ENCODE data around the gene MCTP1. TPM values are rescaled to one million over a fixed set of nuclear protein-coding genes. Genes with fewer than 3 reads are reported as not detected.

Gene MCTP1
- total and polyA plus RNA-seq, 2 donors from 2014 or later: 1.4 to 19.3 TPM

DNA sequence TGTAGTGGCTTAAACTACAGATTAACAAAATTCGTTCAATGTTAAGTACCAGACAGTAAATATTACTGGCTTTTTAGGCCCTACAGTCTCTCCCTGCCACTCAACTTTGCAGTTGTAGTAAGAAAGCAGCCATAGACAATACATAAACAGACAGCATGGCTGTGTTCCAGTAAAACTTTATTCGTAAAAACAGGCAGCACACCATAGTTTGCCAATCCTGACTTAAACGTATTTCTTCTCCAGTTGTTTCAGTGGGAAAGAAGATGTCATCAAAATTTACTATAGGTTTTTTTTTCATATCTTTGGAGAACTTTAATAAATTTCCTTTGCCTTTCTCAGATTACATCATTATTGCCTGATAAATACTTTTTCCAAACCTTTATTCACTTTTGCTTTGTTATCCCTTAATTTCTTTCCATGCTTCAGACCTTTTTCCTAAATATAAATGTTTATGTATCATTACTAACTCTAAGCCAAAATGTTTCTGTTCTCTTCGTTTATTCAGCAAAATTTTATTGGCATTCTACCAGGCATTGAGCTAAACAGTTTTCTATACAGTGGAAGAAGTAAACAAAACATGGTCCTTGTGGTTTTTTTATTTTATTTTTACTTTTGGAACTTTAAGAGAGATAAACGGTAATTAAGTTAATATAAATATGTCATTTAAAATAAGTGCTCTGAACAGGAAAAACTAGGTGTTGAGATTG lies 601.9 kb downstream of the MCTP1 start:
- no peak overlapping the region for H3K4me3 ChIP-seq (ENCODE audit: low read length in 3 of 3)
- DNase-seq (no peak), FAIRE-seq (no peak)
- no peaks in the 10 kb centered on the region for H3K36me3 ChIP-seq (ENCODE audit: control insufficient read depth in 2 of 3, insufficient read depth in 3 of 3, low read length in 3 of 3)
- H3K9me3 ChIP-seq (ENCODE audit: control insufficient read depth in 2 of 3, insufficient read depth in 1 of 3, low read length in 3 of 3): no peaks in the 10 kb centered on the region
- H3K27ac ChIP-seq (ENCODE audit: low read depth in 2 of 2, low read length in 2 of 2): no peak overlapping the region
- H3K27me3 ChIP-seq (ENCODE audit: control insufficient read depth, insufficient read depth, low read length): no peaks in the 10 kb centered on the region
- intact Hi-C loops (cut with DNase I): no loop called here
- no peak overlapping the region for H3K9ac ChIP-seq (ENCODE audit: low read length in 3 of 3)
- no peaks in the 10 kb centered on the region for H3K4me1 ChIP-seq (ENCODE audit: control insufficient read depth in 2 of 3, insufficient read depth in 2 of 3, low read depth in 1 of 3, low read length in 3 of 3)
- no peak for TF ChIP-seq CTCF (IDR thresholded peaks at IDR 0.05; ENCODE audit: borderline replicate concordance, extremely low read depth, insufficient read depth)

- no peak overlapping the region for H3K9ac ChIP-seq (ENCODE audit: low read length in 3 of 3)
- H3K9me3 ChIP-seq (ENCODE audit: control insufficient read depth in 2 of 3, insufficient read depth in 1 of 3, low read length in 3 of 3): no peaks in the 10 kb centered on the region
- DNase-seq (no peak), FAIRE-seq (no peak)
- intact Hi-C loops (cut with DNase I): no loop called here
- TF ChIP-seq CTCF (IDR thresholded peaks at IDR 0.05; ENCODE audit: borderline replicate concordance, extremely low read depth, insufficient read depth): no peak
- peaks cover 0 to 6% (median 0%) of the 10 kb centered on the region in 3 donors for H3K36me3 ChIP-seq (ENCODE audit: control insufficient read depth in 2 of 3, insufficient read depth in 3 of 3, low read length in 3 of 3)
- H3K4me1 ChIP-seq (ENCODE audit: control insufficient read depth in 2 of 3, insufficient read depth in 2 of 3, low read depth in 1 of 3, low read length in 3 of 3): no peaks in the 10 kb centered on the region
- no peak overlapping the region for H3K4me3 ChIP-seq (ENCODE audit: low read length in 3 of 3)
- H3K27me3 ChIP-seq (ENCODE audit: control insufficient read depth, insufficient read depth, low read length): no peaks in the 10 kb centered on the region
- no peak overlapping the region for H3K27ac ChIP-seq (ENCODE audit: low read depth in 2 of 2, low read length in 2 of 2)
These were observed 608.8 kb downstream of the MCTP1 start for GRCh38 chr5:94675965-94676618.

- no peaks in the 10 kb centered on the region for H3K9me3 ChIP-seq (ENCODE audit: control insufficient read depth in 2 of 3, insufficient read depth in 1 of 3, low read length in 3 of 3)
- no peak for DNase-seq
- H3K4me1 ChIP-seq (ENCODE audit: control insufficient read depth in 2 of 3, insufficient read depth in 2 of 3, low read depth in 1 of 3, low read length in 3 of 3): no peaks in the 10 kb centered on the region
- peaks cover 0 to 6% (median 0%) of the 10 kb centered on the region in 3 donors for H3K36me3 ChIP-seq (ENCODE audit: control insufficient read depth in 2 of 3, insufficient read depth in 3 of 3, low read length in 3 of 3)
- no peak overlapping the region for H3K27ac ChIP-seq (ENCODE audit: low read depth in 2 of 2, low read length in 2 of 2)
- no peaks in the 10 kb centered on the region for H3K27me3 ChIP-seq (ENCODE audit: control insufficient read depth, insufficient read depth, low read length)
- TF ChIP-seq CTCF (IDR thresholded peaks at IDR 0.05; ENCODE audit: borderline replicate concordance, extremely low read depth, insufficient read depth): no peak
- H3K9ac ChIP-seq (ENCODE audit: low read length in 3 of 3): no peak overlapping the region
- FAIRE-seq: no peak
- intact Hi-C loops (cut with DNase I): no loop called here
- no peak overlapping the region for H3K4me3 ChIP-seq (ENCODE audit: low read length in 3 of 3)
These were observed 610.2 kb downstream of the MCTP1 start for GRCh38 chr5:94674490-94675382.

All from kidney (tissue), 14 donors.